HG02588 (cell line): Measurements from ENCODE around the gene RNF223.
"Not testable (repeated sequence)": the region's sequence is repeated elsewhere in the genome, so short reads cannot be mapped to it uniquely, and the experiment has no call there.

ENCODE experiments used
- ATAC-seq: cut with Tn5 transposase; IDR thresholded peaks from one replicate; pipeline ENCODE4 v1.9.1; 2021; ENCODE audit warnings: mild to moderate bottlenecking, moderate library complexity; ENCODE audit not compliant: unreplicated experiment

The RNF223 gene

GRCh38 chr1:1031659-1032235 is 42.4 kb downstream of the RNF223 start:
- no peak for ATAC-seq

- not testable (repeated sequence) for ATAC-seq
Observed at GRCh38 chr1:1030867-1031658, 43.0 kb downstream of the RNF223 start.

- ATAC-seq, result no peak
Observed at GRCh38 chr1:1027791-1028190, 46.3 kb downstream of the RNF223 start.

GRCh38 chr1:1026599-1027413 is 47.3 kb downstream of the RNF223 start:
- ATAC-seq, result no peak

- no peak for ATAC-seq
Observed at GRCh38 chr1:1025730-1026129, 48.4 kb downstream of the RNF223 start.

- ATAC-seq, result no peak
Observed at GRCh38 chr1:1024771-1025699, 49.1 kb downstream of the RNF223 start.

- ATAC-seq, result no peak
Observed at GRCh38 chr1:1024149-1024770, 49.8 kb downstream of the RNF223 start.

- ATAC-seq, result no peak
Observed at GRCh38 chr1:1023700-1024099, 50.4 kb downstream of the RNF223 start.

- no peak for ATAC-seq
Observed at GRCh38 chr1:1022302-1023009, 51.6 kb downstream of the RNF223 start.

- ATAC-seq, result no peak
Observed at GRCh38 chr1:1021920-1022259, 52.2 kb downstream of the RNF223 start.

- ATAC-seq, result no peak
Observed at GRCh38 chr1:1021010-1021919, 52.8 kb downstream of the RNF223 start.
